ENCODE results near the gene CDC123. TPM values are rescaled to one million over a fixed set of nuclear protein-coding genes. Genes with fewer than 3 reads are reported as not detected.

CDC123 gene
- total RNA-seq, 1 donor from 2014 or later = 107 TPM

DNA sequence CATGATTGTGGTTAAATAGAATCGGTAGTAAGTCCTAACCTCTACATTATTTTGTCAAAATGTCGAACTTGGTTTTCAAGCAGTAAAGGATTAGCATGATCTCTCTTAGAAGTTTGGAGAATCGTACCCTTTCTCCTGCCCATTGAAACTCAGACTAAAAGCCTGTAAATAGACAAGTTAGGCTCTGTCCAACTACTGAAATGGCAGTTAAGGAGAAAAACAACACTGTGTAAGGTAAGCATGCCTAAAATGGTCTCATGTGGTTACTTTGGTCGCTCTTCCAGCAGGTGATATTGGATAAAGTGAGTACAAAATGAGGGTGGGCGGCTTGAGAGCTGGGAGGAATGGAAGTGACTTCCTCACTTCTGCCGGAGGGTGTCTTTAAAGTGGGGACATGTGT is 41.5 kb upstream of the CDC123 start:
- FAIRE-seq (no peak), DNase-seq (ENCODE audit: low read depth) (no peak)
- H3K27ac Mint-ChIP-seq (ENCODE audit: unreplicated experiment) = no peak overlapping the region
- Histone ChIP-seq H3K79me2 (ENCODE audit: insufficient read depth, low read length) (no peaks in the 10 kb centered on the region), H3K9me3 (ENCODE audit: insufficient read depth, low read depth, low read length) (no peaks in the 10 kb centered on the region), H3K9ac (ENCODE audit: low read length) (no peak overlapping the region), H2AFZ (ENCODE audit: low read depth, low read length) (no peak overlapping the region), H3K4me1 (ENCODE audit: insufficient read depth, low read length) (no peaks in the 10 kb centered on the region), H3K36me3 (ENCODE audit: insufficient read depth, low read length) (peaks cover 12% of the 10 kb centered on the region), H3K4me3 (ENCODE audit: insufficient read depth, low read depth, low read length) (no peak overlapping the region), H4K20me1 (ENCODE audit: insufficient read depth, low read length) (peaks cover 3% of the 10 kb centered on the region), H3K27me3 (ENCODE audit: insufficient read depth, low read length) (no peaks in the 10 kb centered on the region), H3K27ac (ENCODE audit: low read depth, low read length) (no peak overlapping the region), H3K4me2 (ENCODE audit: low read length) (no peak overlapping the region)
- H3K4me3 Mint-ChIP-seq (ENCODE audit: unreplicated experiment) = no peak overlapping the region
- peaks cover 20% of the 10 kb centered on the region for H3K36me3 Mint-ChIP-seq (ENCODE audit: low read depth, unreplicated experiment)
- H3K9me3 Mint-ChIP-seq (ENCODE audit: unreplicated experiment) = no peaks in the 10 kb centered on the region
- no peak for TF ChIP-seq EZH2 (IDR thresholded peaks at IDR 0.05; ENCODE audit: insufficient read depth, low read length)
- TF ChIP-seq CTCF (IDR thresholded peaks at IDR 0.05; ENCODE audit: insufficient read depth, low read depth, low read length) = no peak
- no peaks in the 10 kb centered on the region for H3K4me1 Mint-ChIP-seq (ENCODE audit: low read depth, unreplicated experiment)
- no peaks in the 10 kb centered on the region for H3K27me3 Mint-ChIP-seq (ENCODE audit: low read depth, unreplicated experiment)

- no peak overlapping the region for H3K4me2 ChIP-seq (ENCODE audit: low read length)
- FAIRE-seq = no peak
- H3K4me3 ChIP-seq (ENCODE audit: insufficient read depth, low read depth, low read length) = no peak overlapping the region
- Mint-ChIP-seq H3K36me3 (ENCODE audit: low read depth, unreplicated experiment) (peaks cover 19% of the 10 kb centered on the region), H3K27ac (ENCODE audit: unreplicated experiment) (no peak overlapping the region), H3K4me3 (ENCODE audit: unreplicated experiment) (no peak overlapping the region), H3K27me3 (ENCODE audit: low read depth, unreplicated experiment) (no peaks in the 10 kb centered on the region), H3K4me1 (ENCODE audit: low read depth, unreplicated experiment) (no peaks in the 10 kb centered on the region), H3K9me3 (ENCODE audit: unreplicated experiment) (no peaks in the 10 kb centered on the region)
- H3K9me3 ChIP-seq (ENCODE audit: insufficient read depth, low read depth, low read length) = no peaks in the 10 kb centered on the region
- no peak overlapping the region for H2AFZ ChIP-seq (ENCODE audit: low read depth, low read length)
- no peak for DNase-seq (ENCODE audit: low read depth)
- no peaks in the 10 kb centered on the region for H3K4me1 ChIP-seq (ENCODE audit: insufficient read depth, low read length)
- H3K9ac ChIP-seq (ENCODE audit: low read length) = no peak overlapping the region
- H3K79me2 ChIP-seq (ENCODE audit: insufficient read depth, low read length) = no peaks in the 10 kb centered on the region
- peaks cover 3% of the 10 kb centered on the region for H4K20me1 ChIP-seq (ENCODE audit: insufficient read depth, low read length)
- no peaks in the 10 kb centered on the region for H3K27me3 ChIP-seq (ENCODE audit: insufficient read depth, low read length)
- TF ChIP-seq EZH2 (IDR thresholded peaks at IDR 0.05; ENCODE audit: insufficient read depth, low read length) = no peak
- TF ChIP-seq CTCF (IDR thresholded peaks at IDR 0.05; ENCODE audit: insufficient read depth, low read depth, low read length) = no peak
- H3K36me3 ChIP-seq (ENCODE audit: insufficient read depth, low read length) = peaks cover 9% of the 10 kb centered on the region
- no peak overlapping the region for H3K27ac ChIP-seq (ENCODE audit: low read depth, low read length)
These were observed 39.4 kb upstream of the CDC123 start for GRCh38 chr10:12156367-12157123.

GRCh38 chr10:12158111-12158510 is 37.9 kb upstream of the CDC123 start:
- H3K79me2 ChIP-seq (ENCODE audit: insufficient read depth, low read length) = no peaks in the 10 kb centered on the region
- TF ChIP-seq CTCF (IDR thresholded peaks at IDR 0.05; ENCODE audit: insufficient read depth, low read depth, low read length) = no peak
- no peak for TF ChIP-seq EZH2 (IDR thresholded peaks at IDR 0.05; ENCODE audit: insufficient read depth, low read length)
- peaks cover 16% of the 10 kb centered on the region for H3K36me3 Mint-ChIP-seq (ENCODE audit: low read depth, unreplicated experiment)
- no peak overlapping the region for H3K4me3 ChIP-seq (ENCODE audit: insufficient read depth, low read depth, low read length)
- no peak overlapping the region for H3K4me3 Mint-ChIP-seq (ENCODE audit: unreplicated experiment)
- H3K4me1 ChIP-seq (ENCODE audit: insufficient read depth, low read length) = no peaks in the 10 kb centered on the region
- H3K4me1 Mint-ChIP-seq (ENCODE audit: low read depth, unreplicated experiment) = no peaks in the 10 kb centered on the region
- H3K36me3 ChIP-seq (ENCODE audit: insufficient read depth, low read length) = peaks cover 17% of the 10 kb centered on the region
- H3K27me3 ChIP-seq (ENCODE audit: insufficient read depth, low read length) = no peaks in the 10 kb centered on the region
- no peak overlapping the region for H3K4me2 ChIP-seq (ENCODE audit: low read length)
- H3K9me3 Mint-ChIP-seq (ENCODE audit: unreplicated experiment) = no peaks in the 10 kb centered on the region
- peaks cover 3% of the 10 kb centered on the region for H4K20me1 ChIP-seq (ENCODE audit: insufficient read depth, low read length)
- no peaks in the 10 kb centered on the region for H3K9me3 ChIP-seq (ENCODE audit: insufficient read depth, low read depth, low read length)
- FAIRE-seq (no peak), DNase-seq (ENCODE audit: low read depth) (no peak)
- no peaks in the 10 kb centered on the region for H3K27me3 Mint-ChIP-seq (ENCODE audit: low read depth, unreplicated experiment)
- H3K27ac ChIP-seq (ENCODE audit: low read depth, low read length) = no peak overlapping the region
- H3K27ac Mint-ChIP-seq (ENCODE audit: unreplicated experiment) = no peak overlapping the region
- no peak overlapping the region for H2AFZ ChIP-seq (ENCODE audit: low read depth, low read length)
- H3K9ac ChIP-seq (ENCODE audit: low read length) = no peak overlapping the region

Data from astrocyte (in vitro differentiated cells and primary cell).